HL-60 (cell line): ENCODE data around the gene NEAT1.
A peak's percentile ranks its signal among the peaks of the same experiment; 100 is the strongest.

ENCODE experiments used
- CTCF ChIP-seq: IDR thresholded peaks from one replicate; pipeline ENCODE4 v1.5.1; 2011; ENCODE audit warnings: low read length, control low read depth, inconsistent platforms; ENCODE audit not compliant: insufficient read depth
- POLR2AphosphoS5 ChIP-seq: IDR thresholded peaks from 2 replicates; pipeline ENCODE4 v1.6.1; 2012; ENCODE audit warnings: low read depth
- REST ChIP-seq: IDR thresholded peaks from 2 replicates; pipeline ENCODE4 v1.6.1; 2012; ENCODE audit warnings: low read depth; ENCODE audit not compliant: insufficient replicate concordance

GRCh38 chr11:65468874-65469333, 46.3 kb downstream of the NEAT1 start:
- TF ChIP-seq CTCF (peak; percentile 45), REST (no peak), POLR2AphosphoS5 (no peak)
